RPMI8226 (cell line): Measurements from ENCODE around the gene FBXO36.
"Not testable (repeated sequence)": the region's sequence is repeated elsewhere in the genome, so short reads cannot be mapped to it uniquely, and the experiment has no call there.

ENCODE experiments used
- DNase-seq: peaks from one replicate; pipeline ENCODE4 v3.0.0-alpha.2; 2015

Gene FBXO36, protein sequence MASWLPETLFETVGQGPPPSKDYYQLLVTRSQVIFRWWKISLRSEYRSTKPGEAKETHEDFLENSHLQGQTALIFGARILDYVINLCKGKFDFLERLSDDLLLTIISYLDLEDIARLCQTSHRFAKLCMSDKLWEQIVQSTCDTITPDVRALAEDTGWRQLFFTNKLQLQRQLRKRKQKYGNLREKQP

DNA sequence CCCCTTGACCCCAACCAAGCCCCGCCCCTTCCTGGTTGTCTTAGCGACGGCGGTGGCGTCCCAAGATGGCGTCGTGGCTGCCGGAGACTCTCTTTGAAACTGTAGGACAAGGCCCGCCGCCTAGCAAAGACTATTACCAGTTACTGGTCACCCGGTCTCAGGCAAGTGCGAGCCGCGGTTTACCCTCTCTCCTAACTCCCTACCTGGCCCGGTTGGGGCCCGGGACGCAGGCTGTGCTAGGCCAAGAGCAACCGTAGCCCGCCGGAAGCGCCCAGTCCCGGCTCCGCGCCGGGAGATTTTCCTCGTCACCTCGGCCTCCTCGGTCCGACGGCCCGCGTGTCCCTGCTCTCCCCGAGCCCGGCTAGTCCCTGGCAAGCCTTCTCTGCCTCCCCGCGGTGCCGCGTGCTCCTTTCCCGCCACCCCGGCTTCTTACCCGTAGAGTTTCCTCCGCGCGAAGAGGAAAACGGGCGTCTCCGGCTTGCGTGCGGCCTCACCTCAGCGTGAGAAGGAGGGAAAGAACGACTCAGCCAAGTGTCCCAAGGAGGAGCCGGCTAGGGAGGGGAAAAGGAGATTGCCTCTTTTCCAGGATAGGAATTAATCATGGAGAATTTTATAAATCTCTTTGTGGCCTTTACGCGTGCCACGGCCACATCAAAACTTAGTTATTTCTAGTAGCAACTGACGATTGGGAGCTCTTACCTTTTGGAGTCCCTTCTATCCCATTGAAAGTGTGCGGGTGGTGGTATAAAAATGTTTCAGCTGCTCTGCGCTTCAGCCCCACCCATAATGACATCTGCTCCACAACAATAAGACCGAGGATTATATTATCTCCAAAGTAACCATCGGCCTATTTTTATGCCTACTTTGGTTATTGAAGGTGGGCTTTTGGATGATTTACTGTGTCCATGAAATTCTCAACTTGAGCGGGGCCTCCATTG is at the start of gene FBXO36:
Gene FBXO36, plus strand, starts transcription at position 55 of the 938 bp plus-strand sequence. Its CDS starts 11 bp downstream, at position 66.
- peak; percentile 87 for DNase-seq

DNA sequence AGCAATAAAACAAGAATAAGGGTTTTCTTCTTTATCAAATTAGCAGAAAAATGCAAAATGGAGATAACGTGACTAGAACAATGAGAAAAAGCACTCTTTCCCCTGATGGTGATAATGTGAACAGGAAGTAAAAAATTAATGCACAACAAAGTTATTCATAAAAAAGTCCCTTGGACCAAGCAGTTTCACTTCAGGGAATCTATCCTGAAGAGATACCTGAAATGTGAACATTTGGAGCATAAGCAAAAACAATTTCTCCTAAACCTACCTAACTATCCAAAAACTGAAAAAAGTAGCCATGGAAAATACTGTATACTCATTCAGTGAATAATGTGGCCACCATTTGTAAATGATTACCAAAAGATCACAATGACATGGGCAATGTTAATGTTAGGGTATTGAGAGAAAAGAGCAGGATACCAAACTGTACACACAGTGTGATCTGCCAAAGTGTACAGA is 49.2 kb upstream of the FBXO36 start:
- DNase-seq = no peak

DNA sequence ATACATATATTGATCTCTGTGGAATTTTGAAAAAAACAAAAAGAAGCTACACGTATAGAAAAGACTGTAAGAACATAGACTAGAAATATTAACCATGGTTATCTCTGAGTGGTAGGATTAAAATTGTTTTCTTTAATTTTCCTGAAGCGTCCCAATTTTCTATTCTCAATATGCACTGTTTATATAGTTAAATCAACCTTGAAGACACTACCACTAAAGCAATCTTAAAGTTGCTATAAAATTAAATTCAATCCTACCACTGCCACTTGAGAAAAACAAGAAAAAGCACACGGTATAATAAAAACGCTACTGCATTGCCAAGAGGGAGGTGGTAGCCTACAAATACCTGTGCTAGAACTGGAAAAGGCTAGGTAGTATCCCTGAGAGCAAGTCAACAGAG is 47.7 kb upstream of the FBXO36 start:
- no peak for DNase-seq

DNA sequence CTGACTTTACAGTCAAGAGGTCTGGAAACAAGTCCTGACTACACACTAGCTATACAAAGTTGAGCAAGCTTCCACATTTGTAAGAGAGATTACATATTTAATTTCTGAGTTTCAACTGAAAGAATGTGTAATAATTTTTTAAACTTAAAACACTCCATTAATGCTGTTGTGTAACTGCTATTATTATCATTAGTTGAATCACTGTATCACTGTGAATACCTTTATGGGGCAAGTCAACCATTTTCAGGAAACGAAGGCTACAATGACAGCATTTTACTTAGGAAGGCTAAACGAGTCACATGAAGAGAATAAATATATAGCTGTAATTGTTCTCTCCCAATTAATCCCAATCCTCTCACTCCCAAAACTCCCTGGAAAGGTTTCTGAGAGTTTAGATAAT is 46.8 kb upstream of the FBXO36 start:
- no peak for DNase-seq

DNA sequence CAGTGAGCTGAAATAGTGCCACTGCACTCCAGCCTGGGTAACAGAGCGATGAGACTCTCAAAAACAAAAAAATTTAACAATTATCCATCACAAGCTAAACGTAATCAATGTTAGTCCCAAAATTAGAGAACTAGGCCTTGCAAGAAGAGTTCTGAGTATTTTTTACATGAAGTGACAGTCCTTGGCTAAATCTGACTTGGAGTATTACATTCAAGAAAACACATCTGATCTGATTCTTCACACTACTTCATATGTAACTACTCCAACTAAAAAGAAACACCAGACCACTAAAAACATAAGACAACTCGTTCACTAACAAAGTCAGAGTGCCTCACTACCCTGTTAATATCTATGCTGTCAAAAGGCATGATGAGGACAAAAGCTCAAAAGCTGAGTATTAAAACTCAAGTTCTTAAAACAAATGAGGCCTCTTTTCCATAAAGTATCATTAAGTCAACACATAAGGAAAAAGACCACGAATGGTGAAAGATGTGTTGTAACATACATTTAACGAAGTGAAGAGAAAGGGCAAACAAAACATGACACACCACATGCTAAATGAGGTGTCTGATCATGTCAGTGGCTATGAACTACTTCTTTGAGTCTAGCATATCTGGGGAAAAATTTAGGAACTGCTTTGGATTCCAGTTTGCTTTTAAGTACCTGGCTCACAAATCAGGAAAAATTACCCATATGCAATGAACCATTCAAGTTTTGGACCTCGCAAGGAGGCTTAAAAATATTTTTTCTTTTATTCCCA is 42.9 kb upstream of the FBXO36 start:
- no peak for DNase-seq

DNA sequence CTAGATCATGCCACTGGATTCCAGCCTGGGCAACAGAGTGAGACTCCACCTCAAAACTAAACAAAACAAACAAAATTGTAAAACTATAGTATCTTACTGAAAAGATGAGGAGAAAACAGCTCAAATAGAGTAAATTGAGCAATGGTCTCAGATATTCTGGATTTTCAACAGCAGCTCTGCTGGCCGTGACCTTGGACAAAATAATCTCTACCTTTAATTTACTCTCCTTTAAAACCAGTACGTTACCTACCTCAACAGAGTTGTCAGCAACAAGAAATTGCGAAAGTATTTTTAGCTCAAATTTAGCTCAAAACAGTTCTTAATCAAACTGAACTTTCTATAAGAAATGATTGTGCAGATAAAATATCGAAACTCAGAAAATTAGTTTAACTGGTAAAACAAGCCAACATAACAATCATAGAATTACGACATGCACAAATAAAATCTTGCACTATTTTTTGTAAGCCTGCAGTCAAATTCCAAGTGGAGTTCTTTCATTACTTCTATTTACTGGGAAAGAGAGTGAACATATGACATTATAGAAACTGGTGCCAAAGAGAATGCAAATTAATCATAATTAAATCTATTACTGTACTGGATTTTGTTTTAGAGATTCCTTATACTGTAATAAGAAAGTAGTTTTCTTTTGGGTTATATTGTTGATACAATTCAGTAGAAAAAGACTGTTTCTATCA is 41.3 kb upstream of the FBXO36 start:
- DNase-seq = no peak

DNA sequence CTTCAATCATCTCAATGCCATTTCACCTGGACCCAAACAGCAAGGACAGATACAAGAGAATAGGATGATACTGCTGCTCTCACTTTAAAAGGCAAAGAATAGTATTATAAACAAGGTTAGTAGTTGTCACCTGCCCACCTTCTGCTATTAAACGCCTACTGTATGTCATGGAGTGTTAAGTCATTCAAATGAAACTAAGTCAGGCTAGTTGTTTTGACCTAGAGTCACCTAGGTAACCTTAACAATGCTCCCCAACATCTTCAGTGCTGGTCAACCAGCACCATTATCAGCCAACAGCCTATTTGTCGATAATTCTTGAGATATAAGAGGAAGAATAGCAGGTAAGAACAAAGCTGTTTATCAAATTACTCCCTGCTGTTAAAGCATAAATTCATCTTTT is 39.7 kb upstream of the FBXO36 start:
- DNase-seq = no peak

DNA sequence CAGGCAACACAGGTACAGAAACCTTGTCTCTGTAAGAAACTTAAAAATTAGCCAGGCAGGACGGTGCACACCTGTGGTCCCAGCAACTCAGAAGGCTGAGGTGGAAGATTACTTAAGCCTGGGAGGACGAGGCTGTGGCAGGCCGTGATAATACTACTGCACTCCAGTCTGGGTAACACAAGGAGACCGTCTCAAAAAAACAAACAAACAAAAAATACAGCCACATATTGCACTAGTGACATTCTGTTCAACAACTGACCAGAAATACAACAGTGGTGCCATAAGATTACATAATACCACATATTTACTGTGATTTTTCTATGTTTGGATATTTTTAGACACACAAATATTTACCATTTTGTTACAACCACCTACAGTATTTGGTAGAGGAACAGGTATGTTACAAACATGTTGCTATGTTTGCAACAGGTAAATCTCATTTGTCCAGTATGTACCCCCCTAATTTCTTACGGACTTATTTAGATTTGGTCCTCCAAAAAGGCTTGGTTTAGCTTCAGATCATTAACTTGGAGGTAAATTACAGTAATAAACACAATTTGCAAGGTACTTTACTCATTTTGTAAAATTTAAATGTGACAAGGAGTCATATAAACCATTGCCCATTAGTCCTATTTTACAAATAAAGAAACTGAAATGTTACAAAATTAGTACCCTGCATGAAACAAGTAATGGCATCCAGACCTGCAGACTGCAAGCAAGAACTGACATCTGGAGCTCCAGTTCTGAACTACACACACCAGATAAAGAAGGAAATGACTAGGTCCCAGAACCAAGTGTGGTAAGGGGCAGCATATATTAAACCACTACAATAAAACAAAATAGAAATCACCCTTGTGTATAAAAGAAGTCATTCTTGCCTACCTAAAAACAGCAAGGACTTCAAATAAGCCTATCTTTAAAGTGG is 37.3 kb upstream of the FBXO36 start:
- no peak for DNase-seq

DNA sequence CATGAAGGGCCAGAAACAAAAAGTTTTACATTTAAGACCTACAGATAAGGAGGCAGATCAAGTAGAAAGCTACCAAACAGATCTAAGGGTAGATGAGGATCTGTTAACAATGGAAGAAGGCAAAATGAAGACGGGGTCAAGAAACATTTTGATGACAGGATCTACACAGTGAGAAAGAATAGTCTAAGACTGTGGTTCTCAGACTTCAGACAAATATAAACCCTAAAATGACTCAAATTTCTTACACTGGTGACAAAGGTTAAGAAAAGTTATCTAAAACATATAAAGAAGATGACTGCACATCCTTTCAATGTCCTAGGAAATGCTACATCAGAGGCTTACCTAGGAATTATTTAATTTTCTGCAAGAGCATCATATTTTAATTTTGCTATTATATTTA is 34.9 kb upstream of the FBXO36 start:
- DNase-seq = no peak

DNA sequence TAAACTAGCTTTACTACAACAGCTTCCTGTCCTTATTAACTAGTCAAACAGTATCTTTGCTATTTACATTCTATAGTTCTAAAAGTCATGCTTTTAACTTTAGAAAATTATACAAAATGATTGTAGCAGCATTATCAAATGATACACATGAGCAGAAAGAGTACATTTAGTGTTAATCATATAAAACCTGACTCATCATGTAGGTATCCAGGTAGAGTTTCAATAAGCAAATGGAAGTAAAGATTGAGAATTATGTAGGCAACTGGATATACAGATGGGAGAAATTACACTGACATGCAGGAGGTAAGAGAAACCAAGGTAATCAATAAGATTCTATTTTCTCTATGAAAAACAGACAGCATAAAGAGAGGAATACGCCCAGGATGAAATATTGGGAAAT is 34.3 kb upstream of the FBXO36 start:
- no peak for DNase-seq

DNA sequence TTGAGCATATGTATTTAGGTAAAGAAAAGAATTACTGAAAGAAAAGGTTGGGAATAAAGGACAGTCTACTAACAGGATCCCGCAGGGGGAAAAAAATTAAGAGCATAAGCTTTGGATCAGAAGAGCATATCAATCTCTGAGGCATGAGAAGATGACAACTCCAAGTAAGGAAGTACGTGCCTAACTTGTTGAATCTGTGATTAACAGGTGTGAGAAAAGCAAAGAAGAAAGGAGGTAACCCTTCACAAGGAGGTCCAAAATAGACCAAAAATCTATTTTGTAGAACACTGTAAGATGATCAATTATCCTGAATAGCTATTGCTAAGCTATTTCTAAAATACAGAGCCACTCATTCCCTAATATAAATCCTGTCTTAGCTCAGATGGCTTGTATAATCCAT is 33.3 kb upstream of the FBXO36 start:
- no peak for DNase-seq

DNA sequence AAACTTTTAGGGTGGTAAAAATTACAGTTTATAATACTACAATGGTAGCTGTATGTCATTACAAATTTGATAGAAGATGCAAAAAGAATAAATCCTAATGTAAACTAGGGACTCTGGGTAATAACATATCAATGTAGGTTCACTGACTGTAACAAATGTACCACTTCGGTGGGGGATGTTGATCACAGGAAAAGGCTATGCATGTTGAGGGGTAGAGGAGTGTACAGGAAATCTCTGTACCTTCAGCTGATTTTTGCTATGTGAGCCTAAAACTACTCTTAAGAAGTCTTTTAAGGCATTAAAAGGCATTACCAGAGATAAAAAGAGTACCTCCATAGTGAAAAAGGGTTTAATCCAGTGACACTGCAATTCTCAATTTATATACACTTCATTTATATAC is 25.4 kb upstream of the FBXO36 start:
- DNase-seq = no peak

DNA sequence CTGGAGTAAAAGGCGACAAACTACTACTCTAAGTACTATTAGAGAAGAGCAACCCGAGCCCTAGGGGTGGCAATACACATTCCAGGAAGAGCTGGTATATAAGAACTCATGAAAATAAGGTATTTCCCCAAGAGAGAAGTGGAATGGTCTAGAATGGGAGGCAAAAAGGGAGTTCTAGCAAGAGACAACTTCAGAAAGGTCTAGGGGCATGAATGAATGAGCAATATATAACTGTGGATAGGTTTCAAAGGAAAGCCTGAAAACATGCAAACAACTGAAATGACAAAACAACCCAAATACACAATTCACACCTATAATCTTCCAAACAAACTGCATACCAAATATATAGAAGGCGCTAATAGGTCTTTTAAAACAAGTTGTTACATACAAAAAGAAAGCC is 22.7 kb upstream of the FBXO36 start:
- no peak for DNase-seq

DNA sequence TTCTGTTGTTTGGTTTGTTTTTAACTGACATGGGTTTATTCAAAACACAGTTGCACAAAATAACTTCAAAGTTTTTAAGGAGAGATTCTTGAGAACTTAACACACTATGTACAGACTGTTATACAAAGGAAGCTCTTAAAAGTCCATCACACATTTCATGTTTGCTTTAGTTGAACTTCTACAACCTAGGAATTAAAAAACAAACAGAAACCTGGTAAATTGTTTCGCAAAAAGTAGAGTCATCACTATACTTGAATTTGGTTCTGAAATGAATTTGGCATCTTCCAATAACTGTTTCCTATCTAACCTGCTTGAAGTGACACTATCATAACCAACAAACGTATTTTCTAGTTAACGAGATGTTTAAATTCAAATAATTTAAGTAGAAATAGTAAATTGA is 22.3 kb upstream of the FBXO36 start:
- DNase-seq = no peak

DNA sequence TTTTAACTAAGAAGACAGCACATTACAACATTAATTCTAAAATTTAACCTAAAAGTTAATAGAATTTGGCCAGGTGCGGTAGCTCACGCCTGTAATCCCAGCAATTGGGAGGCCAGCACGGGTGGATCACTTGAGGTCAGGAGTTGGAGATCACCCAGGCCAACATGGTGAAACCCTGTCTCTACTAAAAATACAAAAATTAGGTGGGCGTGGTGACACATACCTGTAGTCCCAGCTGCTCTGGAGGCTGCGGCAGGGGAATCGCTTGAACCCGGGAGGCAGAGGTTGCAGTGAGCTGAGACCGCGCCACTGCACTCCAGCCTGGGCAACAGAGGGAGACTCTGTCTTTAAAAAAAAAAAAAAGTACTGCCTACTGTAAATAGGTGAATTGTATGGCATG is 21.8 kb upstream of the FBXO36 start:
- not testable (repeated sequence) for DNase-seq

DNA sequence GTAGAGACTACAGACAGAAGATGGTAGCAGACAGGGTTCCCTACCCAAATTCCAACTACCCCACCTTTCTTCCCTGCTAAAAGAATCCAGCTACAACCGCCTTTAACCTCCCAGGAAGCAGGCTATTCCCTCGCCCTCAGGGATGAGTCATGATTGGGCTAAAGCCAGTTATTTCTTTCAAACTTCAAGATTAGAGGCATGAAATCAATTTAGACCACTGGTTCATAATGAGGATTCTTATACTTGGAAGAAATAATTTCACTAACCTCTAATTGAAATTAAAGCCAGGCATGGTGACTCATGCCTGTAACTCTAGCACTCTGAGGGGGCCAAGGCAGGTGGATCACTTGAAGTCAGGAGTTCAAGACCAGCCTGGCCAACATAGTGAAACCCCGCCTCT is 20.5 kb upstream of the FBXO36 start:
- no peak for DNase-seq

DNA sequence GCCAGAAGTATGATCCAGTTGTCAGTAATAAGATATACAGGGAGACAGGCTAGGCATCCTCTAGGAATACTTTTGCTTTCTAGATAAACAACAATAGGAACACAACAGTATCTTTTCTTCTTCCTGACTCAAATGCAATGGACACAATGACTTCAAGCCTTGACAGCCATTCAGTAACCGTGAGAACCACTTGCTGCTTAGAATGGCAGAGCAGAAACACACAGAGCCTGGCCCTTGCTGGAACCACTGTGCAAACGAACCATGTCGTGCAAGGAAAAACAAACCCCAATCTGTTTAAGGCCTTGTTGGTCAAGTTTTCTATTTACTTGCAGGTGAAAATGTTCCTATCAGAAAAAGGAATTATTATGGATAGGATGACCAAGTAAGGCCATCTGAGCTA is 19.3 kb upstream of the FBXO36 start:
- no peak for DNase-seq

DNA sequence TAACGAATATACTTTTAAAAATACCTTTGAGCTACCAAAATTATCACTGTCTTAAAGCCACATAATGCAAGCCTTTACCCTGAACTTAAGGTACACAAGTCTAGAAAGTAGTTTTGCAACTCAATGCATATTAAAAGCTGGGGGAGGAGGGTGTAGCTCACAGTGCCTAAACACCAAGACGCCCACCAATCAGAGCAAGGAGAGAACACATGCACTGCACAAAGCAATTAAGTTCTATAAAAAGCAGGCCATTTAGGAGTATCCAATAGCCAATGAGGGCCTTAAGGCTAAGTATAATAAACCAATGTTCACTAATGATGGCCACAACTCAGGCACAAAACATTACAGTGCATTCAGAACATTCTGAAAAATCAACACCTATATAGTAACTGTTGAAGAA is 16.7 kb upstream of the FBXO36 start:
- DNase-seq = no peak

DNA sequence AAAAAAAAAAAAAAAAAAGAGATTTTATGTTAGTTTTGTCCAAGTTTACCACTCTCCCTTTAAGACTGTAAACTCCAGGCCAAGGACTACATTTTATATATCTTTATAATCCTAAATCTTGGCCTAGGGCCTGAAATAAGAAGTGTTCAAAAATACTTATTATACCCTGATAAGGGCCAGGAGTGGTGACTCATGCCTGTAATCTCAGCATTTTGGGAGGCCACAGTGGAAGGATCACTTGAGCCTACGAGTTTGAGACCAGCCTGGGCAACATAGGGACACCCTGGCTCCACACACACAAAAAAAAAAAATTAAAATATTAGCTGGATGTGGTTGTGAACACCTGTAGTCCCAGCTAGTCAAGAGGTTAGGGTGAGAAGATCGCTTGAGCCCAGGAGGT is 13.2 kb upstream of the FBXO36 start:
- no peak for DNase-seq

DNA sequence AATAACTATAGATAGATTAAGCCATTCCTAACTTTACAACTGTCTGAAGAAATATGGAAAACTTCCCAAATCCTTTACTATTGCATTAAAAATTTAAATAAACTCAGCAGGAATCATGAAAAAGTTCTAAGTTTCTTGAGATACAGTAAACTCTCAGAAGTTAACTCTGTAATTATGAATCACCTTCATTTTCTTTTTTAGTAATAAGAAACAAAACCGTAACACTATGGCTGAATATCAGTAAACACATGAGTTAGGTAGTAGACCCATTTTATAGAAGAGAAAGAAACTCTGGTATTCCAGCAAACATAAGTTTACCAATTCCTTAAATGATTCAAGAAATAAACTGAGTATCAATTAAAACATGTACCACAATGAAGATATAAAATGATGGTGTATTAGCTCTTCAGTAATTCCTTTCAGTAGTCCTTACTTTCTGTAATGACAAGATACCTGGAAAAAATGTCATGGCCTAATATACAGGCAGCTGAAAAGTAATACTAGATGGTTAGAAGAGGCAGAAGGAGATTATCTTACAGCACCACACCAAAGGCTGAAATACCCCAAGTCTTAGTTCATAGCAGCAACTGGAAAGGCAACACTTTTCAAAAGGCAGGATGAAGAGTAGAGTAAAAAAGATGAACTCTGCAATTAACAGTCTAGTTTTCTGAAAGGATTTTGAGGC is 12.0 kb upstream of the FBXO36 start:
- no peak for DNase-seq

DNA sequence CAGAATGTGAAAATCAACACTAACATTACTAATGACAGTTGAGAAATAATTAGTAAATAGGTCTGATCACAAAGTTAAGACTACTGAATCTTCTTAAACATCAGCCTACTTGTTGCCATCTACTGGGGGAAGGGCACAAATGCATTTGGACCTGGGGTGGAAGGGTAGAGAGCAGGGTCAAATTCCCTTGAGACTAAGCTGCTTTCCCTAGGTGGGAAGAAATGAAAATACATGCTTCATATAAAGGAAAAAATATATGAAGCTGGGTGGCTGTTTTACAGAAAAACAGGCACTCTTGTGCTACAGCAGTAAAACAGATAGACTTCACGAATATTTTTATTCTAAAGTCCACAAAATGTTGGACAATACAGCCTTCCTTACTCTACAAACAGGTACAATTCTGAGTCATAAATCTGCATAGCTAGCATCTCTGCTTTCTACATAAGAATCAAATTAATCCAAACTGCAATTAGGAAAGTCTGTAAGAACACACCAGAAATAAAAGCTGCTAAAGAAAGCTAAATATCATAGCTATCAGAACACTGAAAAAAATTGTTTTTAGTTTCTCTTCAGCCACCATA is 11.4 kb upstream of the FBXO36 start:
- no peak for DNase-seq
